Endometrial microvascular endothelial cells (primary cell): ENCODE data around the gene GFPT1. TPM values are rescaled to one million over a fixed set of nuclear protein-coding genes. Genes with fewer than 3 reads are reported as not detected.
"Not testable (repeated sequence)": the region's sequence is repeated elsewhere in the genome, so short reads cannot be mapped to it uniquely, and the experiment has no call there.

Experiments used
- in situ Hi-C: cut with HindIII; loops from 2 replicates; pipeline ENCODE4 v1.10.0; 2017; ENCODE audit warnings: low sequenced_read_pairs, low pct_unique_long_range_greater_than_20kb; ENCODE audit errors: inconsistent ontology term
- total RNA-seq: library from RNA; depleted of rRNA; stranded (reverse); fragments of >200 nt; gene quantifications from one replicate; pipeline ENCODE4 v1.2.3, GENCODE V29; 2015; ENCODE audit errors: inconsistent ontology term

GFPT1 gene
- 19.2 TPM for total RNA-seq

DNA sequence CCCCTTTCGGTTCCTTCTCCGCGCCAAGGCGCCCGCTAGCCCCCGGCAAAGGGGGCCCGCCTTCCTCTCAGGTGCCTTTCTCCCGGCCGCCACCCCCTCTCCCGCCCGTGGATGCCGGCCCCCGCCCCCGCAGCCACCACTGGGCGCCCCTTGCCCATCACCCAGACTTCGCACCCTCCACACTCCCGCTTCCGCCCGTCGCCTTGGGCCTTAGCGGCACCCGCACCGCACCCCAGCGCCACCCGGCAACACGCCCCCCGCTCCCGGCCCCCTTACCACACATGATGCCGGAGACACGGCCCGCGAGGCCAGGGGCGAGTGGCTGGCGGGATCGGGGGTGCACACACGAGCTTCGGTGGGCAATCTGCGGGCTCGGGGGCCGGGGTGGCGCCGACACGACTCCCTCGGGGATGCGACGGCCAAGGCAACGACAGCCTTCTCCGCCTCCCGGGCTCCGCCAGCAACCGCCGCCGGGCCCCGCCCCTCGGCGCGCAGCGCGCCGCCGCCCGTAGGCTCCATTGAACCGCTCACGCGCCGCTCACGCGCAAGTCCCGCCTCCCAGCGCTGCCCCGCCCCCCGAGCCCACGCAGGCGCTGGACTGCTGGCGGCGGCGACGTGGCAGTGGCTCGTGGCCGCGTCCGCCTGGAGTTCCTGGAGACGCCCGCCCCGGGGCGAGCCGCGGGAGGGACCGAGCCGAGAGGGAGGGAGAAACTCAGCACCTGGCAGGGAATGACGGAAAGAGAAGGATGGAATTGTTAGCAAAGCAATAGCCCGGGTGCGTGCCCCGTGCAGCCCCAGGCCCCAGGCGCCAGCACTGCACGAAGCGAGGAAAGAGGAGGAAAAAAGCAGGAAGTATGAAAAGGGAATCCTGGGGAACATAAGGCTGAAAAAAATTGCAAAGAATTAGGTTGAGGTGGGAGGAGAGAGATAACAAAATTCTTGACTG, at the start of gene GFPT1:
TSS of gene GFPT1 (minus strand) at position 439 of the 946 bp plus-strand sequence. CDS start at position 283, 156 bp downstream.
- in situ Hi-C loops, result no loop called here

DNA sequence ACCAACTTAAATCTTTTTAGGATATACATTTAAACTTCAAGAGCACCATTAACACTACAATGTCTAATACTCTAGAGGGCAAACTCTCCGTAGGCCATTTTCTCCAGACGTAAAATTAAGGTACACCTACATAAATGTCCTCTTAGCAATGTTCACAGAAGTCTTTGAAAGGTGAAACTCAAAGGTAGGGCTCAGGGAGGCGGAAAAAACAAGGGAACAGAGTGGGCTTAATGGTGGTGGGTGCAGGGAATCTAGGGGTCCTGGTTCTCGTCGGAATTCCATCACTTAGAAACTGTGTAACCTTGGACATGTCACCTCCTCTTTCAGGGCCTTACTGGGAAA, 49.5 kb upstream of the GFPT1 start:
- in situ Hi-C loops, result no loop called here

DNA sequence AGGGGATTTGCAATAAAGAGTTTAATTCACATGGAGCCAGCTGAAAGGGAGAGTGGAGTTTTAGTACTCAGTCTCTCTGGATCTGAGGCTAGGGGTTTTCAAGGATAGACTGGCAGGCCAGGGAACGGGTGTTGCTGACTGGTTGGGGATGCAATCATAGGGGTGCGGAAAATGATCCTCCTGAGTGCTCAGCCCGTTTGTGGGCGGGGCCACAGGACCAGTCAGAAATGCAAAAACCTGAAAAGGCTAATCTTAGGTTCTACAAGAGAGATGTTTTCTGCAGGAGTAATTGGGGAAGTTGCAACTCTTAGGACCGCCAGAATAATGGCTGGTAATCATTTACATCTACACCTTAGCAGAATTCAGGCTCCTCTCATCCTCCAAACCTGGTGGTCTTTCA, 47.7 kb upstream of the GFPT1 start:
- in situ Hi-C loops, result no loop called here

DNA sequence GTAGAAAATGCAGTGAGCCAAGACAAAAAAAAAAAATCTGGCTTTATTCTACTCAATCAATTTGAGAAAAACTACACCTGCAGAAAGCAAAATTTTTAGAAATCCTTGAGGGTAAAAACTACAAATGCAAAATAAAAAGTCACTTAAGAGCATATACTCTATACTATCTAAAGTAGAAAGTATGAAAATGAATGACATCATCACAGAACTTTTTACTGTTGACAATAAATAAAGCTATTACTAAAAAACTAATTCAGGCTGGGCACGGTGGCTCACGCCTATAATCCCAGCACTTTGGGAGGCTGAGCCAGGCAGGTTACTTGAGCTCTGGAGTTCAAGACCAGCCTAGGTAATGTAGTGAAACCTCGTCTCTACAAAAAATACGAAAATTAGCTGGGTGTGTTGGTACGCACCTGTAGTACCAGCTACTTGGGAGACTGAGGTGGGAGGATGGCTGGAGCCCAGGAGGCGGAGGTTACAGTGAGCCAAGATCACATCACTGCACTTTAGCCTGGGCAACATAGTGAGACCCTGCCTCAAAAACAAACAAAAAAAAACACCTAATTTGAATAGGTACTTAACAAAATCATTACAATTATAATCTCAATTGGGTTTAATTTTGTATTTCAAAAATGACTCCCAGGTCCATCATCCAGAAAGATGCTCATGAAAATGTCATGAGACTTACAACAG, 42.6 kb upstream of the GFPT1 start:
- in situ Hi-C loops, result no loop called here

DNA sequence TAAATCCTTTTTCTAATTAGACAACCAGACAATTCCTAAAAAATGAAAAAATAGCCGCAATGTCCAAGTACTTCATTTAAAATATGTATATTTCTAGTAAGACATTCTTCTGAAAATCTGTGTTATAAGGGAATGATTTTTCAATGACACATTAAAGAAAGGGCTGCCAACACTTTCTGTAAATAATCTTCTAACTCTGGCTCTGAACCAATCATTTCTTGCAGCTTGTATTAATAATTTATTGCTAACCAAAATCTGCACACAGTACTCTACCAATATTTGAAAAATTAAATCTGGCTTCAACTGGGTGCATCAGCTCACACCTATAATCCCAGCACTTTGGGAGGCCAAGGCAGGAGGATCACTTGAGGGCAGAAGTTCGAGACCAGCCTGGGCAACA, 42.0 kb upstream of the GFPT1 start:
- in situ Hi-C loops, result no loop called here

DNA sequence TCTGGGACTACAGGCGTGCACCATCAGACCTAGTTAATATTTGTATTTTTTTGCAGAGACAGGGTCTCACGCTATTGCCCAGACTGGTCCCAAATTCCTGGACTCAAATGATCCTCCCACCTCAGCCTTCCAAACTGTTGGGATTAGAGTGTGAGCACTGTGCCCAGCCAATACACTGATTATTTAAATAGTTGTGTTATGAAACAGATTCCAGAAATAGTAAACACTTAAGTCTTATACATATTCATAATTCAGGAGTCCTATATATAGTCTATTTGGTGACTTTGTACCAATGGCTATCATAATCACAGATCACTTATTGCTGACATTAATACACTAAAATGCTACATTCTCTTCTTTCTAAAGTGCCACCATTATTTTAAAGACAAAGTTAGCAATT, 37.4 kb upstream of the GFPT1 start:
- in situ Hi-C loops, result no loop called here

DNA sequence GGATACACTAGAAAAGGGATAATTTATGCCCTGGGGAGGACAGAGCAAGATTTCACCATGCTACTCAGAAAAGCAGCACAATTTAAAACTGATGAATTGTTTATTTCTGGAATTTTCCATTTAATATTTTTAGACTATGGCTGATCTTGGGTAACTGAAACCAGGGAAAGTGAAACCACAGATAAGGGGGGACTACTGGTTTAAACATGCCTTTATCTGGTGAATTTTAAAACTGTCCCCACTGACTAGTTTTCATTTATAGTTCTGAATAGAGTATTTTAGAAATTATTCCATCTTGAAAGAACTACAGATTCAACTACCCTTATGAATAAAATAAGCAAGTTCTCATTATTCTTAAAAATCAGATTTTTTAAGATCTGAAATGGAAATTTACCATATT, 35.2 kb upstream of the GFPT1 start:
- in situ Hi-C loops, result no loop called here

DNA sequence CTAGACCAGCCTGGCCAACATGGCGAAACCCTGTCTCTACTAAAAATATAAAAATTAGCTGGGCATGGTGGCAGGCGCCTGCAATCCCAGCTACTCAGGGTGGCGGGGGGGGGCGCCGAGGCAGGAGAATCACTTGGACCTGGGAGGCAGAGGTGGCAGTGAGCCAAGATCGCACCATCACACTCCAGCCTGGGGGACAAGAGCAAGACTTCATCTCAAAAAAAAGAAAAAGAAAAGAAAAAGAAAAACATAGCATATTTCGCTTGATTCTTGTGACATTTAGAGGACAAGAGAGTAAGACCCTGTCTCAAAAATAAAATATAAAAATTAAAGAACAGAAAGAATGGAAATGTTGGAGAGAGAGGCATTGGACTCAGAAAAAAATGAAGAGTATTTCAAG, 32.1 kb upstream of the GFPT1 start:
- in situ Hi-C loops, result not testable (repeated sequence)

DNA sequence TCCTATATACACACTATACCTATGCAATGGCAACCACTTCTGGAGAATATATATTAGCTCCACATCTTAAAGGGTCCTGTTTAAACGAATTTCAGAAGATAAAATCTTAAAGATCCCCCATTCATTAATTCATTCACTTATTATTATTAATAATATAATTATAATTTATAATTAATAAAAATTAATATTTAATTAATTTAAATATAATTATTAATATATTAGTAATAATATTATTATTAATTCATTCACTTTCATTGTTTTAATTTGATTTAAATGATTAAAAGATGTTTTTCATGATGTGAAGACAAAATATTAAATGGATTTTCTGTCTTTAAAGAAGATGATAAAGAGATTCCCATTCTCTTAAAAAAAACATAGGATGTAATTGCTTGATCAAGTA, 29.1 kb upstream of the GFPT1 start:
- in situ Hi-C loops, result no loop called here

DNA sequence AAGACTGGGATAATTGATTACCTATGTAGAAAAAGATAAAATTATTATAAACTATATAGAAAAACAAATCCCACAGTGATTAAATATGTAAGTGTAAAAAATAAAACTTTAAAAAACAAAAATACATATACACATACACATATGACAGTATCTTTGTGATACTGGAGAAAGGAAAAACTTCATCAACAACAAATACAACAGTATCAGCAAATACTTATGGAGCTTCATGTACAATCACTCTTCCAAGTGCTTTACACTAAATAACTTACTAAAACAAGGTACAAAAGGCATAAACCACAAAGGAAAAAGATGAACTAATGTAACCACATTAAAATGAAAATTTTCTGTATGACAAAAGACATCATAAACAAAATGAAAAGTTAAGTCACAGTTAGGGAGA, 24.1 kb upstream of the GFPT1 start:
- in situ Hi-C loops, result no loop called here

DNA sequence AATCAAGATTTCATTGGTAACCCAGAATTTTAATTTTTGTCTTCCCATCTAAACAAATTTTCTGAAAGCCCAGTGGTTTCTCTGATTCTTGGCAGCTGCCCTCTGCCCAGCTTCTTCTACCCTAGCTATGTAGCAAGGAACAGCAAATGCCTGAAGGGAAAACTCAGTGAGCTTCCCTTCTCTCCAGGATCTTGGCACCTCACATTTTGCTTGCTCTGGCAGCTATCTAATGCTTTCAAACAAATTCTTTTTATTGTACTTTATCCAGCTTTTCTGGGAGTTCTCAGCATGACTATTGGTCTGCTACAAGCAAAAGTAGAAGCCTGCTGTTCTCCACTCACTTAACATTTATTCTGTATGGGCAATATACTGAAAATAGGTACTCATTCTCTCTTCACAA, 18.3 kb upstream of the GFPT1 start:
- in situ Hi-C loops, result no loop called here

DNA sequence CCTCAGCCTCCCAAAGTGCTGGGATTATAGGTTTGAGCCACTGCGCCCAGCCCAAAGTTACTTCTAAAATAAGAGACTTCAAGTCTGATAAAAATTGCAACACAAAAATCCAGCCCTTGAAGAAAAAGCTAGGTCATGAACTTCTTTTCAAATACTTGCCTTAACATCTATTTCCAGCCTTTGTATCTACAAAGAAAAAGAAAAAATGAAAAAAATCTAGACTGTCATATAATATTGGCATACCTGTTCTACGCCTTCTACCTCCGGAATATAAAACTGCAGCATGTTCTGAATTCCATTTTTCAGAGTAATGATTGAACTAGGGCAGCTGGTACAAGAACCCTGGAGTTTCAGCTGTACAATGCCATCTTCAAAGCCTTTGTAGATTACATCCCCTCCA, 13.1 kb upstream of the GFPT1 start:
- in situ Hi-C loops, result no loop called here

DNA sequence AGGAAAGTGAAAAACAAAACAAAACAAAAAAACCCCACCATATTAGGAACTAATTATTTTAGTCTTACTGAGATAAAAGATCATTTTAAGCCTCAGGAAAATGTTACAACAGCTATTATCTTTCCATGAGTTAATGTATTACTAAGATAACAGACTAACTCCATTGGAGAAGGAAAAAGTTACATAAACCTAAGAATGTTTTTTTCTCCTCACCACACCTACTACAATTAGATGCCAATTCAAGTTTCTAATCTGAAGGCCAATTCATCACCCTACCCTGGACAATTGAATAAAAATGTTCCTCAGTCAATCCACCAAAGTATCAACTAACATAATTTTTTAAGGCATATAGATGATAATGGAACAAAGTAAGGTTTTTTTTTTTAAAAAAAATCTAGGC, 10.2 kb upstream of the GFPT1 start:
- in situ Hi-C loops, result no loop called here

DNA sequence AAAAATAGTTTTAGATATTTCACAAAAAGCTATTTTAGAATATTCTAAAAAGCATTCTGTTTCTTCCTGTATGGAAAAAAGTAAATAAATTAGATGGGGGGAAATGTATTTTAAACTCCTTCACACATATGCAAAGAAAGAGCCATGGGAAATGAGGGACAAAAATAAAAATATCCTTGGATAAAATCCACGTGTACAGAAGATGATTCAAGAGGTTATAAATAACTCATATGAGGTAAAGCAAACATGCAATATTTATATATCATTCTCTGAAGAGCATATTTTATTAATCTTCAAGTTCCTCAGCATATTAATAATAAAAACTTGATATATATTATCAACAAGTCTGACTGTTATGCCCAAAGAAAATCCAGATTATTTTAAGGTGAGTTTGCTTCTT, 8.8 kb upstream of the GFPT1 start:
- in situ Hi-C loops, result no loop called here

DNA sequence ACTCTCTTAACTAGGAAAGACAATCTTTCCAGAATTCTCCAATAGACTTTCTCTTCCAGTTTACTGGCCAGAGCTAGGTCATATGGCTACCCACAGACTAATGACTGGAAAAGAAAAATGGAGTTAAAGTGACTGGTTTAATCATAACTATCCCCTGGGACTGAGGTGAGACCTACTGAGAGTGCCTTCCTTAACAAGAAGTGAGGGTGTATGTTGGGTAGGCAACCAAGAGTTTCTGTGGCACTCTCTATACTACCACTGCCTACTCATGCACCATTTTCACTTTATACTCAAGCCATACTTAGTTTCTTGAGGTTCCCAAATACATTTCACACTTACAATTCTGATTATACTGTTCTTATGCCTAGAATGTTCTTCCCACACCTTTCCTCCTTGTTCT, 6.9 kb upstream of the GFPT1 start:
- in situ Hi-C loops, result no loop called here

DNA sequence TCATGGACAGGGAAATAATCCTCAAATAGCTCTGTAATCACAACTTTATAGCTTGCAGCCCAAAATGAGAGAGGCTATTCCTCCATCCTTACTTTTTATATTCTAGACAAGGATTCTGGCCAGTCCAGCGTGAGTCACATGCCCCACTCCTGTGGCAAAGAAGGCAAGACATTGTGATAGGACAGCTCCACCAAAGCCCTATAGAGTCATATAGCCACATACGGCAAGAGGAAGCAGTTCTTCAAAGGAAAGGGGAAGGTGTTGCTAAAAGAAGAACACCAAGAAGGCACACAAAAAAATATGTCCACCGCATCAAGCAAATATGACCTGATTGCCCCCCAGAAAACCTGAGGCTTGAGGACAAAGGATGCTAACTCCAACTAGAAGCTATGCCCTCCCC, 3.4 kb upstream of the GFPT1 start:
- in situ Hi-C loops, result no loop called here

DNA sequence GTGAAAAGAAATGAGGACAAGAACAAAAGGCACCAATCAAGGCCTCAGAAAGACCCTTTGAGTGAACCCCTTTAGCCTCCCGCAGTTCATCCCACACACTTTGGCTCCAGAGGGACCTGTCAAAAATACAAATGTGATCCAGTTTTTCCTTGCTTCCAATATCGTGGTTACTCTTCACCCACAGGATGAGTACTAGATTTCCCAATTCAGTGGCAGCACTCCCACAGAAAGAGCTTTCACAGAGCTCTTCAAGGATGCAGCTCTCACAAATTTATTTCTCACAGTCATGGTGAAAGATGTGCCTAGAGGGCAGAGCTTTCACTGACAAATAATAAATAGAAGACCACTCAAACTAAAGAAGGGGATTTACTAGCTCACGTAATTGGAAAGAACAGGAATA, 3.0 kb upstream of the GFPT1 start:
- in situ Hi-C loops, result no loop called here

DNA sequence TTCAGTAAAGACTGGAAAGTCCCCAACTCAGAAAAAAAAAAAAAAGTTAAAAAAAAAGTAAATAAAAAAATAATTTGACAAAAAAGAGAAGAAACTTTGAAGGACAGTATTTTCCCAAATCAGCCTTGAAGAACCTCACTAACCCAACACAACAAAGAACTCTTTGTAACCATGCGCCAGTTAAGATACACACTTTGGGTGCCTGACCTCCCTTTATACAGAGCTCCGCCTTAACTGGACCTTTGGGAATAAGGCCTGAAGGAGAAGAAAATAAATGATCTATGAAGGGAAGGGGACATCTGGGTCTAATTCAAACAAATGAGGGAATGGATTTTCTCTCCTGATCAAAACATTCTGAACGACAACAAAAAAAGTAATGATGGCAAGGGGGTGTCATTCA, 2.2 kb upstream of the GFPT1 start:
- in situ Hi-C loops, result no loop called here

DNA sequence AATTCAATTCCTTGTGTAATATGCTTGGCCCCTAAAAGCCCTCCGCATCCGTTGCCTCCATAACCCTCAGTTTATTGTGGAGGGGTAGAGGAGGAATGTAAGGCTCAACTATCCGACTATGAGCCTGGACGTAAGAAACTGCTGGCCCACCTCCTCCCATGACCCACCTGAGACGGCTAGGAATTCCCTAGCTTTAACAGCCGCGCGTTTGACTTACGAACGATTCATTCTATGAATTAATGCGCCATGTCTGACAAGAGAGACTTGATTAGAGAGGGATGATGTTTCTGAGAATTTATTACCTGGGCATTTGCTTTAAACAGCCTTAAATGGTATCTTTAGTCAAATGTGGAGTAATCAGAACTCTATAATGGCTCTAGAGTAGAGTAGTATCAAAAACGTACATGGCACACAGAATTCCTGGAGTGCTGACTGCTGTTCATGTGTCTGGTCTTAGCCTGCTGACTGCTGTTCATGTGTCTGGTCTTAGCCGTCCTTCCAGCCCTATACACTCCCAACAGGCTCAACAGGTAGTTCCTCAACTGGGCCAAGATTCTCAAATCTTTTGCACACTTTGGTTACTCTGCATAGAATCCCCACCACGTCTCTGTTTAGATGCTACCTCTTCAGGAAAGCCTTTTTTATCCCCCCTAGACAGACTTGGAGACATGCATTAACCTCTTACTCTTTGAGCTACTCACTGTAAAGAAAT, 899 bp upstream of the GFPT1 start:
- in situ Hi-C loops, result no loop called here

DNA sequence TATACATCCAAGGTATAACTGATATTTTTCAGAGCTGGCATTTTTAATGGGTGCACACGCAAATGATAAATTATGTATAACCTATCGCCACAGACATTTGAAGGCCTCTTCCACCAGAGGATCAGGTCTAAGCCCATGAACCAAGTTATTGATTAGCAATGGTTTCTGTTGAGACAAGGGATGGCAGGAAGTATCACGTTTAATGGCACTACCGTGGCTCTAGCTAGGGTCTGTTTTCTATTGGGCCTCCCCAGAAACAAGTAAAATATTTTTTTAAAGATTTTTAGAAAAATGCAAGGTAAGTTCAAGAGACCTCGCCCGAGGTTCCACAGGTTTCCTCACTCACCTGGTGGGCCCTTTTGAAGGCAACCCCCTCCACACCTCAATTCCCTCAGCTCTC, 667 bp downstream of the GFPT1 start:
- in situ Hi-C loops, result no loop called here
